GM18519 (cell line): ENCODE measurements around the gene FAM98B.
A peak's percentile ranks its signal among the peaks of the same experiment; 100 is the strongest.

Source experiments
- ATAC-seq: cut with Tn5 transposase; IDR thresholded peaks from one replicate; pipeline ENCODE4 v1.9.1; 2021; ENCODE audit warnings: mild to moderate bottlenecking, moderate library complexity; ENCODE audit not compliant: unreplicated experiment, low FRiP score

The FAM98B gene

GRCh38 chr15:38460543-38460942, 6.6 kb downstream of the FAM98B start:
- no peak for ATAC-seq

GRCh38 chr15:38461066-38461833, 7.3 kb downstream of the FAM98B start:
- ATAC-seq, result peak; percentile 74

DNA sequence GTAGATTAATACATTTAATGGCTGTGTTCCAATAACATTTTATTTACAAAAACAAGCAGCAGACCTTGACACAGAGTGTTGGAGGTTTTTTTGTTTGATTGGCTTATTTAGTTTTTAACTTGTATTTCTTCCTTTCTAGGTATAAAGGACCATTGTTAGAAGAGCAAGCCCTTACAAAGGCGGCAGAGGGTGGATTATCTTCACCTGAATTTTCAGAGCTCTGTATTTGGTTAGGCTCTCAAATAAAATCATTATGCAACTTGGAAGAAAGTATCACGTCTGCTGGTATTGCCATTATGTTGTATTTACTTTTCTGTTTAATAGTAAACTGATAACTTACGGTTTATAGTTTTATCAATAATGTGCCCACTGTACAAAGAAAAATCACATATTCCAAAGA, 10.0 kb downstream of the FAM98B start:
- no peak for ATAC-seq

GRCh38 chr15:38464675-38465074, 10.7 kb downstream of the FAM98B start:
- no peak for ATAC-seq

DNA sequence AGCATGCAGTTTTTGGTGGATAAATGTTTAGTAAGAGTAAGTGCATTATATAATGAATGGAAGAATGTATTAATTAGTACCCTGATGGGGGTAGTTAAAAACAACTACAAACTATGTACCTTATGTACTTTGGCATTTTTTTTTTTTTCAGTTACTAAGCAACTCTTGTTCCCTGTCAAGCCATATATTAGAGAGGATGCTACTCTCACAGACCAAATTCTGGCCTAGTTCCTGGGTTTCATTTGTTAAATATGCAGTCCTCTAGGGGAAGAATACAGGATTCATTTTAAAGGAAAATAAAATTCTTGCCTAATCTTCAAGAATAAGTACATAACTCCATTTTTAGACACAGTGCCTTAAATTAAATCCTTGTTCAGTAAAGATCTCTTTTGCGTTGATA, 16.9 kb downstream of the FAM98B start:
- ATAC-seq, result no peak

DNA sequence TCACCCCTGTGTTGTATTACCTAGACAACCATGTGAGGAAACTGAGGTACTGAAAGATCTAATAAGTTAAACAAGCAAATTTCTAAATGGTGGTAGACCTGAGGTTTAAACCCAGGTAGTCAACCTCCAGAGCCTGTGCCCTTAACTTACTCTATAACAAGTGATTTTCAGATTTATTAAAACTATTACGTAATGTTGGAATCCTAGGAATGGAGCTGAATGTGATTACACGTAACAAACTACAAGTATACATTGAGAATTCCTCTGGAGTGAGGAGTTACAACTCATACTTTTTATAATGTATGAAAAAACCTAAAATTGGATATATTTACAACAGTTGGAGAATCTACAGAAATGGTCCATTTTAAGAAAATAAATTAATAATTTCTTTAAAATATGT, 18.0 kb downstream of the FAM98B start:
- no peak for ATAC-seq

DNA sequence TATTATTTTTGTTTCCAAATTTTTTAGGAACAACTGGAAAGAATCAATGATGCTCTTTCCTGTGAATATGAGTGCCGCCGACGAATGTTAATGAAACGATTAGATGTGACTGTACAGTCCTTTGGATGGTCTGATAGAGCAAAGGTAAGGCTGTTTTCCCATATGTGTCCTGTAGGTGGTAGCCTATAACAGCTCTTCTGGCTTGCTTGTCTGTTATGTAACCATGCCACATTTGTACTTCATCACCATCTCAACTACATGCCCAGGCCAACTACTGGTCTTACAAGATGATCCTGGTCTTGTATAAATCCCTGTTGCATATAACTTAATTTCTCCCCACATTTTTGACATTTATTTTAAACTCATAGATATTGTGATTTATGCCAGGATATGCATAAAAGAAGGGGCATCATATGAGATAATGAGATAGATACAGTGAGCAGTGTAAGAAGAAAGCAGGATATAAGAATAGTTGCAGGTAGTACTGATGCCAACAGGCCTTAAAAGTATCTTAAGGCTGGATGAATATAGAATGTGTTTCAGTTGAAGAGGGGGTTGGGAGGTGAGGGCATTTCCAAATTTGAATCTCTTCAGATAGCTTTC, 20.3 kb downstream of the FAM98B start:
- peak; percentile 93 for ATAC-seq

GRCh38 chr15:38475361-38475760, 21.4 kb downstream of the FAM98B start:
- no peak for ATAC-seq

DNA sequence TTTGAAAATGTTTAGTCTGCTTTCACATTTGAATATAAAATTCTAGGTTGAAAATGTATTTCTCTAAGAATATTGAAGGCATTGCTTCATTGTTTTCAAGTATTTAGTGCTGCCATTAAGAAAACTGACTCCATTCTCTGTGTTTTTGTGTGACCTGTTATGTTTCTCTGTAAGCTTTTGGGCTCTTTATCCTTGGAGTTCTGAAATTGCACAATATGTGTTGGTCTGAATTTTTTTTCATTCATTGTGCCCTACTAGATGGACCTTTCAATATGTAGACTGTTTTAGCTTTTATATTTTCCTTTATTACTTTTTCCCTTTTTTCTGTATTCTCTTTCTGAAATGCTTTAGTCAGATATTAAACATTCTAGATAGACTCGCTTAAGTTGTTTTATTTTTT, 22.2 kb downstream of the FAM98B start:
- no peak for ATAC-seq

- no peak for ATAC-seq
Observed at GRCh38 chr15:38477637-38478036, 23.7 kb downstream of the FAM98B start.

DNA sequence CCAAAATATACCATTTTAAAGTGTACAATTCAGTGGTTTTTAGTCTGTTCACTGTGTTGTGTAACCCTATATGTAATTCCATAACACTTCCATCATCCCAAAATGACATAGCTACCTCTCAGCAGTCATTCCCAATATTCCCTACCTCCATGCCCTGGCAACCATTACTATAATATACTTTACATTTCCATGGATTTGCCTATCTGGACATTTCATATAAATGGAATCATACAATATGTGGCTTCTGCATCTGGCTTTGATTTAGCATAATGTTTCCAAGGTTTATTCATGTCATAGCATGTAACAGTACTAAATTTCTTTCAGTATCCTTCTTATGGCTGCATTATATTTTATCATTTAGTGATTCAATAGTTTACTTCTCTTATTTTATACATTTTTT, 25.3 kb downstream of the FAM98B start:
- no peak for ATAC-seq

DNA sequence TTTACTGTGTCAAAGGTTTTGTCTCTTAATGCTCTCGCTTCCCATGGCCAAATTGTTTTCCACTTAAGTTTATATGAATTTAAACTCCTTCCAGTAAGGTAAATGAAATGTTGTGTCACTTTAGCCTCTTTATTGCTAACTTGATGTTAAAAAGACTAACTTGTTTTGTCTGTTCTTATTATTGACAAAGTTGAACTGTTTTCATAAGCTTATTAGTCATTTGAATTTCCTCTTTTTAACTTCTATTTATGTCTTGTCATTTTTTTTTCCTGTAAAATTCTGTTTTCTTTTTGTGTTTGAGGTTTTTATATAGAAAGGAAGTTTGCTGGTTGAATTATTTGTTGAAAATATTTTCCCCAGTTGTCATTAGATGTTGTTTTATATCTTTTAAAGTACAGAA, 25.8 kb downstream of the FAM98B start:
- ATAC-seq, result no peak

- ATAC-seq, result no peak
Observed at GRCh38 chr15:38481113-38481512, 27.2 kb downstream of the FAM98B start.

- ATAC-seq, result no peak
Observed at GRCh38 chr15:38481761-38482160, 27.8 kb downstream of the FAM98B start.

DNA sequence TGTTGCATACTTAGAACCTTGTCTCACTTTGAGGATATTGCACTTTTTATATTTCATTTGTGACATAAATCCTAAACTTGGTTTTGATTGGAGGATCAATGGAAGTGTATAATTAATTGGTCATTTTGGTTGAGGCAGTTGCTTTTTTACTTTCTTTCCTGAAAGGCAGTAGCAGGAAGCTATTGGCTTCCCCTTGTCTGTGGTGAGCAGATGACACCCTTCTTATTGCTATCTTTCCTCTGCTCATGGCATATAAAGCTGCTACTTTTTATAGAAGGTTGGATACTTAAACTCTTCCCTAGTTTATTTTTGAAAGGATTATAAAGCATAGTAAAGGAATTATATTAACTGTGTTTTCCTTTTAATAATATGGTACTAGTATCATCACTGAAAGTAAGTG, 28.6 kb downstream of the FAM98B start:
- no peak for ATAC-seq

GRCh38 chr15:38486936-38487335, 33.0 kb downstream of the FAM98B start:
- no peak for ATAC-seq

- no peak for ATAC-seq
Observed at GRCh38 chr15:38487378-38487777, 33.5 kb downstream of the FAM98B start.

- ATAC-seq, result no peak
Observed at GRCh38 chr15:38490242-38490922, 36.5 kb downstream of the FAM98B start.

GRCh38 chr15:38496151-38496550, 42.2 kb downstream of the FAM98B start:
- ATAC-seq, result no peak

- no peak for ATAC-seq
Observed at GRCh38 chr15:38499651-38500050, 45.7 kb downstream of the FAM98B start.

DNA sequence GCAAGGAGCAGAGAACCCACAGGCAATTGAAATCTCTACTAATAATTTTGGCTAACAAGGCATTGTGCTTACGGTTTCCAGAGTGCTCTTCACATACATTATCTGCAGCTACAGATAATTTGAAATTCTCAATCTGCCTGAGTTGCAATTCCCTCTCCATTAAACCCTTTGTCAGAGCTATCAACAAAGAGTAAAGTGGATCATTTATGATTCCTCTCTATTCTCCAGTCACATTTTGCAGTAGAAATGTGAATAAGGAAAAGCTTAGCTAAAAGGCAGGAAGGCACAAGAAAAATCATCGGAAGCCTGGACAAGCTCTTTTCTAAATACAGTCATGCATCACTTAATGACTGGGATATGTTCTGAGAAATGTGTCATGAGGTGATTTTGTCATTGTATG, 49.6 kb downstream of the FAM98B start:
- no peak for ATAC-seq
